Coronary artery (tissue), 2 donors: ENCODE results near the gene CT45A2.
"Not testable (repeated sequence)": the region's sequence is repeated elsewhere in the genome, so short reads cannot be mapped to it uniquely, and the experiment has no call there.

ENCODE experiments used
- DNase-seq: peaks from one replicate; pipeline ENCODE4 v3.0.0-alpha.2; 2017; ENCODE audit warnings: low spot score
- H3K27ac ChIP-seq, 2 donors: fragments of 200-600 bp; sonication (generic); one replicate each; pipeline ENCODE4 v1.5.1; 2016 to 2019
- H3K4me3 ChIP-seq: fragments of 200-600 bp; sonication (generic); 2 replicates; pipeline ENCODE4 v1.5.1; 2016; ENCODE audit warnings: mild to moderate bottlenecking, moderate library complexity

CT45A2 gene, protein sequence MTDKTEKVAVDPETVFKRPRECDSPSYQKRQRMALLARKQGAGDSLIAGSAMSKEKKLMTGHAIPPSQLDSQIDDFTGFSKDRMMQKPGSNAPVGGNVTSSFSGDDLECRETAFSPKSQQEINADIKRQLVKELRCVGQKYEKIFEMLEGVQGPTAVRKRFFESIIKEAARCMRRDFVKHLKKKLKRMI

DNA sequence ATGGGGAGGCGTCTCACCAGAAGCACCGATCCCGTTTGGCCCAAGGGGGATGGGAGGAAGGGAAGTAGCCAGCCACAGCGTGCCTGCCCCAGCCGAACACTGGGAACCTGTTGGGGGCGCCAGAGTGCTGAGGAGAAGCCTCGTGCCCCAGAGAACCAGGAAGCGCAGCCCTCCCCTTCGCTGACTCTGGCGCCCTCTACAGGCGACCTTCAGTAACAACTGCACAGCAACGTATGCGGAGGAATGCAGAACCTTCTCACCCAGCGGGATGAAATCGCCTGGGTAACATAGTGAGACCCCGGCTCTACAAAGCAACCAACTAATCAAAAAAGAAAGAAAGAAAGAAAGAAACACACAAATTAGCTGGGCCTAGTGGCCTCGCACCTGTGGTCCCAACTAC is at the start of gene CT45A2:
Gene CT45A2 (minus strand): TSS at position 101 of the 400 bp plus-strand sequence. CDS start 3,747 bp downstream, outside the sequence.
- not testable (repeated sequence) for DNase-seq, H3K27ac ChIP-seq, H3K4me3 ChIP-seq

DNA sequence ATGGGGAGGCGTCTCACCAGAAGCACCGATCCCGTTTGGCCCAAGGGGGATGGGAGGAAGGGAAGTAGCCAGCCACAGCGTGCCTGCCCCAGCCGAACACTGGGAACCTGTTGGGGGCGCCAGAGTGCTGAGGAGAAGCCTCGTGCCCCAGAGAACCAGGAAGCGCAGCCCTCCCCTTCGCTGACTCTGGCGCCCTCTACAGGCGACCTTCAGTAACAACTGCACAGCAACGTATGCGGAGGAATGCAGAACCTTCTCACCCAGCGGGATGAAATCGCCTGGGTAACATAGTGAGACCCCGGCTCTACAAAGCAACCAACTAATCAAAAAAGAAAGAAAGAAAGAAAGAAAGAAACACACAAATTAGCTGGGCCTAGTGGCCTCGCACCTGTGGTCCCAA is 34.6 kb upstream of the CT45A2 start, which contains the start of gene CT45A8:
Gene CT45A8 (minus strand): TSS at position 101 of the 400 bp plus-strand sequence. CDS start 3,755 bp downstream, outside the sequence.
- not testable (repeated sequence) for H3K27ac ChIP-seq, H3K4me3 ChIP-seq, DNase-seq

DNA sequence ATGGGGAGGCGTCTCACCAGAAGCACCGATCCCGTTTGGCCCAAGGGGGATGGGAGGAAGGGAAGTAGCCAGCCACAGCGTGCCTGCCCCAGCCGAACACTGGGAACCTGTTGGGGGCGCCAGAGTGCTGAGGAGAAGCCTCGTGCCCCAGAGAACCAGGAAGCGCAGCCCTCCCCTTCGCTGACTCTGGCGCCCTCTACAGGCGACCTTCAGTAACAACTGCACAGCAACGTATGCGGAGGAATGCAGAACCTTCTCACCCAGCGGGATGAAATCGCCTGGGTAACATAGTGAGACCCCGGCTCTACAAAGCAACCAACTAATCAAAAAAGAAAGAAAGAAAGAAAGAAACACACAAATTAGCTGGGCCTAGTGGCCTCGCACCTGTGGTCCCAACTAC is 17.4 kb upstream of the CT45A2 start, which contains the start of gene CT45A7:
Gene CT45A7 (minus strand): TSS at position 101 of the 400 bp plus-strand sequence. CDS start 3,747 bp downstream, outside the sequence.
- DNase-seq, H3K4me3 ChIP-seq, H3K27ac ChIP-seq: not testable (repeated sequence)

DNA sequence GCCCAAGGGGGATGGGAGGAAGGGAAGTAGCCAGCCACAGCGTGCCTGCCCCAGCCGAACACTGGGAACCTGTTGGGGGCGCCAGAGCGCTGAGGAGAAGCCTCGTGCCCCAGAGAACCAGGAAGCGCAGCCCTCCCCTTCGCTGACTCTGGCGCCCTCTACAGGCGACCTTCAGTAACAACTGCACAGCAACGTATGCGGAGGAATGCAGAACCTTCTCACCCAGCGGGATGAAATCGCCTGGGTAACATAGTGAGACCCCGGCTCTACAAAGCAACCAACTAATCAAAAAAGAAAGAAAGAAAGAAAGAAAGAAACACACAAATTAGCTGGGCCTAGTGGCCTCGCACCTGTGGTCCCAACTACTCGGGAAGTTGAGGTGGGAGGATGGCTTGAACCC is 17.1 kb downstream of the CT45A2 start, which contains the start of gene CT45A6:
Gene CT45A6 (minus strand): TSS at position 101 of the 400 bp plus-strand sequence. CDS start 3,794 bp downstream, outside the sequence.
- DNase-seq, H3K4me3 ChIP-seq, H3K27ac ChIP-seq: not testable (repeated sequence)

DNA sequence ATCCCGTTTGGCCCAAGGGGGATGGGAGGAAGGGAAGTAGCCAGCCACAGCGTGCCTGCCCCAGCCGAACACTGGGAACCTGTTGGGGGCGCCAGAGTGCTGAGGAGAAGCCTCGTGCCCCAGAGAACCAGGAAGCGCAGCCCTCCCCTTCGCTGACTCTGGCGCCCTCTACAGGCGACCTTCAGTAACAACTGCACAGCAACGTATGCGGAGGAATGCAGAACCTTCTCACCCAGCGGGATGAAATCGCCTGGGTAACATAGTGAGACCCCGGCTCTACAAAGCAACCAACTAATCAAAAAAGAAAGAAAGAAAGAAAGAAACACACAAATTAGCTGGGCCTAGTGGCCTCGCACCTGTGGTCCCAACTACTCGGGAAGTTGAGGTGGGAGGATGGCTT is 34.4 kb downstream of the CT45A2 start, which contains the start of gene CT45A5:
Gene CT45A5 (minus strand): TSS at position 101 of the 400 bp plus-strand sequence. CDS start 3,774 bp downstream, outside the sequence.
- not testable (repeated sequence) for H3K4me3 ChIP-seq, H3K27ac ChIP-seq, DNase-seq

DNA sequence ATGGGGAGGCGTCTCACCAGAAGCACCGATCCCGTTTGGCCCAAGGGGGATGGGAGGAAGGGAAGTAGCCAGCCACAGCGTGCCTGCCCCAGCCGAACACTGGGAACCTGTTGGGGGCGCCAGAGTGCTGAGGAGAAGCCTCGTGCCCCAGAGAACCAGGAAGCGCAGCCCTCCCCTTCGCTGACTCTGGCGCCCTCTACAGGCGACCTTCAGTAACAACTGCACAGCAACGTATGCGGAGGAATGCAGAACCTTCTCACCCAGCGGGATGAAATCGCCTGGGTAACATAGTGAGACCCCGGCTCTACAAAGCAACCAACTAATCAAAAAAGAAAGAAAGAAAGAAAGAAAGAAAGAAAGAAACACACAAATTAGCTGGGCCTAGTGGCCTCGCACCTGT is 51.7 kb downstream of the CT45A2 start, which contains the start of gene CT45A3:
Gene CT45A3 (minus strand): TSS at position 101 of the 400 bp plus-strand sequence. CDS start 3,747 bp downstream, outside the sequence.
- not testable (repeated sequence) for DNase-seq, H3K27ac ChIP-seq, H3K4me3 ChIP-seq
